Activated T-cell treated with anti-CD3 and anti-CD28 coated beads, Interleukin-2, amount 50 U/mL, for 48 hours (primary cell): ENCODE data around the gene RABGAP1L.
"Not testable (repeated sequence)": the region's sequence is repeated elsewhere in the genome, so short reads cannot be mapped to it uniquely, and the experiment has no call there.

Source experiments
- DNase-seq, 2 experiments: peaks; one replicate each; pipeline ENCODE4 v3.0.0-alpha.2; 2020

The RABGAP1L gene

GRCh38 chr1:175023043-175023921 is 864.0 kb downstream of the RABGAP1L start, which contains the start of gene MRPS14:
Gene MRPS14 (minus strand): TSS chr1:175023425. CDS start chr1:175023408, 17 bp downstream.
- DNase-seq = peak; percentile 100

GRCh38 chr1:175023922-175024242 is 864.6 kb downstream of the RABGAP1L start:
- DNase-seq = not testable (repeated sequence)

GRCh38 chr1:175024773-175025172 is 865.5 kb downstream of the RABGAP1L start:
- DNase-seq = no peak

DNA sequence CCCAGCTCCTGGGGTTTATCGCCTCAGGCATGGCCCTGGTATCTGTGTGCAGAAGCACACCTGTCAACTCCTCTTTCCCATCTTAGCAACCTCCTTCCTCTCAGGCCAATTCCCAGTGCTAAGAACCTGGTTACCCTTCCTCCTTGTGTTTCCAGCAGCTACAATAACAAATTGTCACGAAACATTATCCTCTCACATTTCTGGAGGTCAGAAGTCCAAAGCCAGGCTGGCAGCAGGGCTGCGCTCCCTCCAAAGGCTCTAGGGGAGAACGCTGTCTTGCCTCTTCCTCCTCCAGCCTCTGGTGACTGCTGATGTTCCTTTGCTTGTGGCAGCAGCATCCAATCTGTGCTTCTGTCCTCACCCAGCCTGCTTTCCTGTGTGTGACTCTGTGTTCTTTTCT is 874.6 kb downstream of the RABGAP1L start:
- no peak for DNase-seq

GRCh38 chr1:175034775-175035174 is 875.5 kb downstream of the RABGAP1L start:
- DNase-seq = no peak

- DNase-seq = no peak
Observed at GRCh38 chr1:175035865-175036264, 876.5 kb downstream of the RABGAP1L start.

DNA sequence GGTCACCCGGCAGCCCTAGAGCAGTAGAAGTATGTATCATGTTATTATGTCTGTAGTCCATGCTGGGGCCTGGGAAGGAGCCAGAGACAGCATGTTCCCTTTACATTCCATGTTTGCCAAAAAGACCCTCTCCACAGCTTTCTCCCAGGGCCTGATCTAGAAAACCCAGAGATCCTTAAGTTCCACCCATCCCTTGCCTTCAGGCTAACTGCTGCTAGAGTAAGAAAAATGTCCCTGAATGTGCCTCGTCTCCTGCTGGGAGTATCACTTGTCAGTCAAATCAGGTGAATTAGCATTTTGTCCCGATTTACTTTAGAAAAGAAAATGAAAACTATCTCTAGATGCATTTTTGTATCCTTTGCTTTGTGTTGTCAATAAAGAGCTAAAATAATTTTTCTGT is 877.2 kb downstream of the RABGAP1L start:
- no peak for DNase-seq

- no peak for DNase-seq
Observed at GRCh38 chr1:175037416-175037815, 878.1 kb downstream of the RABGAP1L start.

- no peak for DNase-seq
Observed at GRCh38 chr1:175040324-175040879, 881.1 kb downstream of the RABGAP1L start.

DNA sequence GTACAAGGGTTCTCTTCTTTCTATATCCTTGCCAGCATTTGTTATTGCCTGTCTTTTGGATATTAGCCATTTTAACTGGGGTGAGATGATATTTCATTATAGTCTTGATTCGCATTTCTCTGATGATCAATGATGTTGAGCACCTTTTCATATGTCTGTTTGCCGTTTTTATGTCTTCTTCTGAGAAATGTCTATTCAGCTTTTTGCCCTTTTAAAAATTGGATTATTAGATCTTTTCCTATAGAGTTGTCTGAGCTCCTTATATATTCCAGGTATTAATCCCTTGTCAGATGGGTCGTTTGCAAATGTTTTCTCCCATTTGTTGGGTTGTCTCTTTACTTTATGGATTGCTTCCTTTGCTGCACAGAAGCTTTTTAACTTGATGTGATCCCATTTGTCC is 883.3 kb downstream of the RABGAP1L start:
- no peak for DNase-seq

- DNase-seq = no peak
Observed at GRCh38 chr1:175043824-175044223, 884.5 kb downstream of the RABGAP1L start.

DNA sequence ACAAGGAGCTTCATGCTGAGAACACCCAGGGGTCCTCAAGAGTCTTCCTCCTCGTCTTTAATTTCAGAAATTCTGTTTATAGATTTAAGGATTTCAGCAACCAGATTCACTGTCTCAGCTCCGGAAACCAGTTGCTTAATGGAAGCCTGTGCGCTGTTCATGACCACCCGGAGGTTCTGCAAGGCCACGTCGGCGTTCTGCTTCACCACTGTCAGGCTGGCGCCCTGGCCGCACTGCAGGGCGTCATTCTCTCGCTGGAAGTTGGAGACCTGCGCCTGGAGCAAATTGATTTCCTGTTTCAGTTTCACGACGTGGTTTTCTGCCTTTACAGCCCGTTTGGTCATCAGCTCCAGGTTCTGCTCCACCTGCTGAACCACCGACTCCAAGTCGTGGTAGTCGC is 885.3 kb downstream of the RABGAP1L start:
- DNase-seq = not testable (repeated sequence)
